ENCODE data around the gene KISS1.
A peak's percentile ranks its signal among the peaks of the same experiment; 100 is the strongest.
"Not testable (repeated sequence)": the region's sequence is repeated elsewhere in the genome, so short reads cannot be mapped to it uniquely, and the experiment has no call there.

Gene KISS1
- 0 to 0.12 (median 0) reads per million in 9 experiments for total RNA-seq

GRCh38 chr1:204196068-204196795, at the start of gene KISS1:
TSS of gene KISS1 (minus strand) at chr1:204196491. CDS start at chr1:204192876, 3,615 bp downstream.
- H3K27ac Mint-ChIP-seq = peak within 1 kb of the TSS in 1 of 2 donors; percentile 27
- DNase-seq (no peak), ATAC-seq (replicated peaks) (no peak)
- H3K9me3 Mint-ChIP-seq = no peaks in the 10 kb centered on the region
- H3K4me1 Mint-ChIP-seq (ENCODE audit: low read depth in 2 of 2) = peaks cover 0 to 21% of the 10 kb centered on the region in 2 donors
- peaks cover 21 to 24% of the 10 kb centered on the region in 2 donors for H3K27me3 Mint-ChIP-seq
- H3K36me3 Mint-ChIP-seq (ENCODE audit: insufficient read depth) = no peaks in the 10 kb centered on the region
- H3K4me3 Mint-ChIP-seq = peak within 1 kb of the TSS in 1 of 2 donors; percentile 28

- Mint-ChIP-seq H3K4me3 (no peak overlapping the region), H3K36me3 (ENCODE audit: insufficient read depth) (no peaks in the 10 kb centered on the region), H3K27me3 (peaks cover 31 to 53% of the 10 kb centered on the region in 2 donors), H3K27ac (no peak overlapping the region), H3K9me3 (no peaks in the 10 kb centered on the region), H3K4me1 (ENCODE audit: low read depth in 2 of 2) (peaks cover 0 to 2% of the 10 kb centered on the region in 2 donors)
- no peak for ATAC-seq (replicated peaks)
- DNase-seq = no peak
Observed at GRCh38 chr1:204242920-204243319, 46.6 kb upstream of the KISS1 start.

GRCh38 chr1:204241914-204242313, 45.6 kb upstream of the KISS1 start:
- Mint-ChIP-seq H3K4me1 (ENCODE audit: low read depth in 2 of 2) (peaks cover 0 to 2% of the 10 kb centered on the region in 2 donors), H3K27me3 (peaks cover 22 to 44% of the 10 kb centered on the region in 2 donors), H3K4me3 (no peak overlapping the region), H3K9me3 (no peaks in the 10 kb centered on the region), H3K27ac (no peak overlapping the region), H3K36me3 (ENCODE audit: insufficient read depth) (no peaks in the 10 kb centered on the region)
- ATAC-seq (replicated peaks) (no peak), DNase-seq (no peak)

GRCh38 chr1:204241050-204241449, 44.8 kb upstream of the KISS1 start:
- Mint-ChIP-seq H3K4me3 (no peak overlapping the region), H3K9me3 (no peaks in the 10 kb centered on the region), H3K27me3 (peaks cover 23 to 40% of the 10 kb centered on the region in 2 donors), H3K4me1 (ENCODE audit: low read depth in 2 of 2) (peaks cover 0 to 2% of the 10 kb centered on the region in 2 donors), H3K27ac (no peak overlapping the region), H3K36me3 (ENCODE audit: insufficient read depth) (no peaks in the 10 kb centered on the region)
- no peak for DNase-seq
- no peak for ATAC-seq (replicated peaks)

- Mint-ChIP-seq H3K36me3 (ENCODE audit: insufficient read depth) (no peaks in the 10 kb centered on the region), H3K27me3 (peaks cover 24 to 37% of the 10 kb centered on the region in 2 donors), H3K4me1 (ENCODE audit: low read depth in 2 of 2) (peaks cover 0 to 2% of the 10 kb centered on the region in 2 donors), H3K27ac (no peak overlapping the region), H3K4me3 (no peak overlapping the region), H3K9me3 (no peaks in the 10 kb centered on the region)
- no peak for ATAC-seq (replicated peaks)
- DNase-seq = no peak
Observed at GRCh38 chr1:204240233-204240632, 43.9 kb upstream of the KISS1 start.

GRCh38 chr1:204239401-204239800, 43.1 kb upstream of the KISS1 start:
- ATAC-seq (replicated peaks); H3K4me3 Mint-ChIP-seq; H3K36me3 Mint-ChIP-seq (ENCODE audit: insufficient read depth); H3K27ac Mint-ChIP-seq; DNase-seq; H3K9me3 Mint-ChIP-seq; H3K4me1 Mint-ChIP-seq (ENCODE audit: low read depth in 2 of 2): not testable (repeated sequence)
- H3K27me3 Mint-ChIP-seq = peaks cover 16 to 28% of the 10 kb centered on the region in 2 donors

- not testable (repeated sequence) for H3K27ac Mint-ChIP-seq; ATAC-seq (replicated peaks); H3K4me1 Mint-ChIP-seq (ENCODE audit: low read depth in 2 of 2); H3K4me3 Mint-ChIP-seq; DNase-seq; H3K9me3 Mint-ChIP-seq; H3K36me3 Mint-ChIP-seq (ENCODE audit: insufficient read depth)
- H3K27me3 Mint-ChIP-seq = peaks cover 19 to 24% of the 10 kb centered on the region in 2 donors
Observed at GRCh38 chr1:204238520-204238919, 42.2 kb upstream of the KISS1 start.

GRCh38 chr1:204237515-204237914, 41.2 kb upstream of the KISS1 start:
- H3K4me1 Mint-ChIP-seq (ENCODE audit: low read depth in 2 of 2); ATAC-seq (replicated peaks); H3K4me3 Mint-ChIP-seq; H3K9me3 Mint-ChIP-seq; H3K27ac Mint-ChIP-seq; DNase-seq; H3K36me3 Mint-ChIP-seq (ENCODE audit: insufficient read depth): not testable (repeated sequence)
- peaks cover 18 to 19% of the 10 kb centered on the region in 2 donors for H3K27me3 Mint-ChIP-seq

- no peaks in the 10 kb centered on the region for H3K9me3 Mint-ChIP-seq
- peaks cover 10 to 22% of the 10 kb centered on the region in 2 donors for H3K27me3 Mint-ChIP-seq
- no peaks in the 10 kb centered on the region for H3K4me1 Mint-ChIP-seq (ENCODE audit: low read depth in 2 of 2)
- no peak for DNase-seq
- no peak overlapping the region for H3K27ac Mint-ChIP-seq
- no peak overlapping the region for H3K4me3 Mint-ChIP-seq
- no peak for ATAC-seq (replicated peaks)
- no peaks in the 10 kb centered on the region for H3K36me3 Mint-ChIP-seq (ENCODE audit: insufficient read depth)
Observed at GRCh38 chr1:204232526-204232925, 36.2 kb upstream of the KISS1 start.

- Mint-ChIP-seq H3K9me3 (no peaks in the 10 kb centered on the region), H3K4me1 (ENCODE audit: low read depth in 2 of 2) (no peaks in the 10 kb centered on the region), H3K36me3 (ENCODE audit: insufficient read depth) (no peaks in the 10 kb centered on the region), H3K27ac (no peak overlapping the region), H3K4me3 (no peak overlapping the region), H3K27me3 (peaks cover 0 to 13% of the 10 kb centered on the region in 2 donors)
- ATAC-seq (replicated peaks) = no peak
- no peak for DNase-seq
Observed at GRCh38 chr1:204230211-204230610, 33.9 kb upstream of the KISS1 start.

GRCh38 chr1:204228896-204229295, 32.6 kb upstream of the KISS1 start:
- Mint-ChIP-seq H3K27me3 (peaks cover 0 to 11% of the 10 kb centered on the region in 2 donors), H3K27ac (no peak overlapping the region), H3K4me3 (no peak overlapping the region), H3K9me3 (no peaks in the 10 kb centered on the region), H3K36me3 (ENCODE audit: insufficient read depth) (no peaks in the 10 kb centered on the region), H3K4me1 (ENCODE audit: low read depth in 2 of 2) (no peaks in the 10 kb centered on the region)
- no peak for DNase-seq
- ATAC-seq (replicated peaks) = no peak

GRCh38 chr1:204227996-204228785, 31.9 kb upstream of the KISS1 start:
- Mint-ChIP-seq H3K4me3 (no peak overlapping the region), H3K27me3 (peaks cover under 1 to 9% of the 10 kb centered on the region in 2 donors), H3K36me3 (ENCODE audit: insufficient read depth) (no peaks in the 10 kb centered on the region), H3K4me1 (ENCODE audit: low read depth in 2 of 2) (no peaks in the 10 kb centered on the region), H3K9me3 (no peaks in the 10 kb centered on the region), H3K27ac (no peak overlapping the region)
- DNase-seq (no peak), ATAC-seq (replicated peaks) (no peak)

- H3K4me3 Mint-ChIP-seq = no peak overlapping the region
- no peak overlapping the region for H3K27ac Mint-ChIP-seq
- H3K27me3 Mint-ChIP-seq = peaks cover 9% of the 10 kb centered on the region in 2 donors
- DNase-seq (no peak), ATAC-seq (replicated peaks) (no peak)
- H3K9me3 Mint-ChIP-seq = no peaks in the 10 kb centered on the region
- H3K4me1 Mint-ChIP-seq (ENCODE audit: low read depth in 2 of 2) = no peaks in the 10 kb centered on the region
- no peaks in the 10 kb centered on the region for H3K36me3 Mint-ChIP-seq (ENCODE audit: insufficient read depth)
Observed at GRCh38 chr1:204227351-204227750, 31.1 kb upstream of the KISS1 start.
